GM19463 (cell line): ENCODE measurements around the gene HAL.
"Not testable (repeated sequence)": the region's sequence is repeated elsewhere in the genome, so short reads cannot be mapped to it uniquely, and the experiment has no call there.

Source experiments
- ATAC-seq: cut with Tn5 transposase; IDR thresholded peaks from one replicate; pipeline ENCODE4 v1.9.1; 2021; ENCODE audit warnings: mild to moderate bottlenecking, moderate library complexity; ENCODE audit not compliant: unreplicated experiment

Gene HAL

GRCh38 chr12:95978774-95979173 is 17.4 kb downstream of the HAL start:
- no peak for ATAC-seq

DNA sequence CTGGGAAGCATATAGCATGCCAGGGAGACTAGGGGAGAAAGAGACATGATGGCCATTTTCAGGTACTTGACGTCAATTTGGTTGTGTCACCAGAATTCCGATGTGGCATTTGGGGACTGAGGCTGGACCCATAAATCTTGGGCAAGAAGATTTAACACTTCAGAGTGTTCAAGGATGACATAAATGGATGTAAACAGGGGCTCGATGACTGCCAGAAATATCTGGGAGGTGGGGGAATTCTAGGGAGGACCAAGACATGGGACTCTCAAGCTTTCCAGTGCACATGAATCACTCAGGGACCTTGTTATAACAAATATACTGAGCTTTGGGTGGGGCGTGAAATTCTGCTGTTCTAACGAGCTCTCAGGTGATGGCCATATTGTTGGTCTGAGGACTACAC is 17.8 kb downstream of the HAL start:
- no peak for ATAC-seq

DNA sequence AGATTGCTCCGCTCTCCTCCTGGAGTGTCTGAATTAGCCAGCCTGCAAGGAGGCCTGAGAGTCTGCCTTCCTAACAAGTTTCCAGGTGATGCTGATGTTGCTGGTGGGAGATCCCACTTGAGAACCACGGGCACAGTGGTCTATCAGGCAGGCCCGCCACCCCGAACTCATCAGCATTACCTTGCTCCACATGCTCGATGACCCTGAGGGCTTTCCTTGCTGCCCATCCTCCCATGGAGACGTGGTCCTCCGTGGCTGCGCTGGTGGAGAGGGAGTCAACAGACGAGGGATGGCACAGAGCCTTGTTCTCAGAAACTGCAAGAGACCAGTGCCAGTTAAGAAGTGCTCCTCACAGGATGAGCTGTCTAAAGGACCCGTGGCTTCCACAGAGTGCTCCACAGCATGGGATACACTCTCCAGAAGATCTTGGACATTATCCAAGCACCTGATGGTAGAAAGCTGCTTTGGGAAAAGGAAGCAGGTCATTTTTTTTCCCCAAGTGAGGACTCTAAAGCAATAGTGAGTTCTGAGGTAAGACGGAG is 18.3 kb downstream of the HAL start:
- no peak for ATAC-seq

GRCh38 chr12:95976416-95976832 is 19.7 kb downstream of the HAL start:
- ATAC-seq, result no peak

DNA sequence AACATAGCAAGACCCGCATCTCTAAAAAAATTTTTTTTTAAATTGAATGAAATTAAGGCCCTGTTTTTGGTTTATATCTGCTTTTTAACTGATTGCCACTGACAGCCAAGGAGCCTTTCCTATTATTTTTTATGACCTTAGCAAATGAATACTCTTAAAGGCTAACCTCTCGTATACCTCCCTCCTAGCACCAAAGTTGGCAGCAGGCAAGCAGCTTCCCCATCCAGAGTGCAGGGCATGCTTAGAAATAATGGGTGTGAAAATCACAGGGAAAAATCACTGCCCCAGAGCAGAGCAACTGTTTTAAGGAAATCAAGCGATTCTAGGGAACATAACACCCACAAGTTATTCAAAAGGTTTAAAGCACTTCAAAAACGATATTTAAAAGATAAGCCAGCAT is 20.7 kb downstream of the HAL start:
- ATAC-seq, result no peak

GRCh38 chr12:95974358-95974757 is 21.8 kb downstream of the HAL start:
- no peak for ATAC-seq

DNA sequence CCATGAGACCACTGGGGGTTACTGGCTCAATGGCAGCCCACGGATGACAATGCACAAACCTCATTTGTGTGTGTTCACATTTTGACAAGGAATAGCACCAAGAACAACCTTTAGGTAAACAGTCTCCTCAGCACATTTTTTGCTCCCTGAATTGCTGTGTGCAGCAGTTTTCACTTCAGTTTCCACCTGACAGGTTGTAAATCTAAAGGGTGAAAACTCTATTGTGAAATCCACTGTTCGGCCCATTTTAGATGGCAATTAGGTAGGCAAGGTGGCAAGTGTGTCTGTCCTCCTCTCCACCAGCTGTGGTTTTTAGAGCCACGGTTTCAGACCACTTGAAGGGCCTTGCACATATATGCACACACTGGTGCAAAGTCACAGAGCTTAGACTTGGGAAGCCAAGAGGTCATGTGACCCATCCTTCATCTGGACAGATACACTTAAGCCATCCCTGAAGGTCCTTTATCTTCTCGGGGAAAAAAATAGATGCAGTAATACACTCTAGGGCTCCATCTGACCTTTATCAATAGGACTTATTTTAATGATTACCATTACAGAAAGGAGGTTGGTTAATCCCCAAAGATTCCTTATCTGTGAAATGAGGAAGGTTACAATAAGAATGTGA is 23.2 kb downstream of the HAL start:
- ATAC-seq, result no peak

DNA sequence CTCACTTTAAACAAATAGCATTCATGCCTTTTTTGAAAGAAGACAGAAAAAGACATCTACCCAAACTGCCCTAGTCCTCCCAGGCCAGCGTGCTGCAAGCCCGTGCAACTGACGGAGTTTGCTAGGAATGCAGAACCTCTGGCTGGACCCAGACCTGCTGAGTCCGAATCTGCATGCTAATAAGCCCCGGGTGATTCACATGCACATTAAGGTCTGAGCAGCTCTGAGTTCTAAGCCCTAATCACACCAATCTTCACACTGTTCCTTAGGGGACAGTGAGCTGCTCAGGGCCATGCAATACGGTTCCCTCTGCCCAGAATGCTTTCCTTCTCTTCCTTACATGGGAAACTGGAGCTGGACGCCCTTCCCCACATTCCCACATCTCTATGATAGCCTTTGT is 25.2 kb downstream of the HAL start:
- ATAC-seq, result no peak

DNA sequence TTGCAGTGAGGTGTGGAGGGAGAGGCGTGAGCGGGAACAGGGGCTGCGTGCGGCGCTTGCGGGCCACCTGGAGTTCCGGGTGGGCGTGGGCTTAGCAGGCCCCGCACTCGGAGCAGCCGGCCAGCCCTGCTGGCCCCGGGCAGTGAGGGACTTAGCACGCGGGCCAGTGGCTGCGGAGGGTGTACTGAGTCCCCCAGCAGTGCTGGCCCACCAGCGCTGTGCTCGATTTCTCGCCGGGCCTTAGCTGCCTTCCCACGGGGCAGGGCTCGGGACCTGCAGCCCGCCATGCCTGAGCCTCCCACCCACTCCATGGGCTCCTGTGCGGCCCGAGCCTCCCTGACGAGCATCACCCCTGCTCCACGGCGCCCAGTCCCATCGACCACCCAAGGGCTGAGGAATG is 27.0 kb downstream of the HAL start:
- not testable (repeated sequence) for ATAC-seq

- no peak for ATAC-seq
Measured at GRCh38 chr12:95967301-95967700, 28.8 kb downstream of the HAL start.

DNA sequence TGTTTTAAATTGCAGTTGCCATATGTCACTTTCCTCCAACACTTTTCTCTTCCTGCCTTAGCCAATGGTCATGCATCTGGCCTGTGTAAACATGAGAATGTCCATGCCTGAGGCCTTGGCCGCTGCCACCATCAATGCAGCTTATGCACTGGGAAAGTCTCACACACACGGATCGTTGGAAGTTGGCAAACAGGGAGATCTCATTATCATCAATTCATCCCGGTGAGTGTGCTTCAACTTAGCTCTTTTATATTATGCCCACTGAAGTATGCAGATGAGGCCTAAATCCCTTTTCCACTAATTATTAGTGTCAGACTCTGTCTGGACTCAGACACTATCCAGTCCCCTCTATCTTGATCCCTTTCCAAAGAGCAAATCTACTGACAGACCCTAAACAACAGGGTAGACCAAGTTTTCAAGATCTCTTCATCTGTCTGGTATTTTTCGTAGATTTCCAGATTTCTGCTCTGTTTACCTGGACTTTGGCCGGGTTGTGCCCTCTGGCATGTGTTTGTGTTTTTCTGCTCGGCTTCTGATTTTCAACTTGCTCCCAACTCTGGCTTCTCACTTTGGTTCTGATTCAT is 29.8 kb downstream of the HAL start:
- ATAC-seq, result no peak

- no peak for ATAC-seq
Measured at GRCh38 chr12:95963096-95963495, 33.0 kb downstream of the HAL start.

DNA sequence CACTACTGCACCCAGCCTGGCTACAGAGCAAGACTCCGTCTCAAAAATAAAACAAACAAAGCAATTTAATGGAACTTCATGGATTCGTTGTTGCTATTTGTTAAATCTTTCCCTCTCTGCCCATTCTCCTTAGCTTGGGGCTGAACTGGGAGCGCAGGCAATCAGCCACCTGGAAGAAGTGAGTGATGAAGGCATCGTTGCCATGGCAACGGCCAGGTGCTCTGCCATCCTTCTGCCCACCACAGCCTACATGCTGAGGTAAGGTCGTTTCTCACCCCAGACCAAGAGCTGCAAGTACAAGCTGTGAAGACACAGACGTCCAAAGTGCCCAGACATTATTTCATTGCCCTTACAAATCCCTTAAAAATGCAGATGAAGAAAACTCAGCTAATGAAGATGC is 33.9 kb downstream of the HAL start:
- ATAC-seq, result no peak

DNA sequence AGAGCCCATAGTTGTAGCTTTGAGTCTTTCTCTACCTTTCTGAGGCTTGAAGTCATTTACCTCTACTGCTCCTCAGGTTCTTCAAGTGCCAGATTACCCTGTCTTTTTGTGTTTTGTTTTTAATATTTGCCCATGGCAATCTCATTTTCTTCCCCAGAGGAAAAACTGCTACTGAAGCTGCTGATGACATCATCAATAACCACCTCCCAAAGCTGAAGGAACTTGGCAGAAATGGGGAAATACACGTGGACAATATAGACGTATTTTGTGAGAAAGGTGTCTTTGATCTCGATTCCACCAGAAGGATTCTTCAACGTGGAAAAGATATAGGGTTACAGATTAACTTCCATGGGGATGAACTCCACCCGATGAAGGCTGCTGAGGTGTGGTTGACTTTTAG is 35.9 kb downstream of the HAL start:
- ATAC-seq, result no peak

DNA sequence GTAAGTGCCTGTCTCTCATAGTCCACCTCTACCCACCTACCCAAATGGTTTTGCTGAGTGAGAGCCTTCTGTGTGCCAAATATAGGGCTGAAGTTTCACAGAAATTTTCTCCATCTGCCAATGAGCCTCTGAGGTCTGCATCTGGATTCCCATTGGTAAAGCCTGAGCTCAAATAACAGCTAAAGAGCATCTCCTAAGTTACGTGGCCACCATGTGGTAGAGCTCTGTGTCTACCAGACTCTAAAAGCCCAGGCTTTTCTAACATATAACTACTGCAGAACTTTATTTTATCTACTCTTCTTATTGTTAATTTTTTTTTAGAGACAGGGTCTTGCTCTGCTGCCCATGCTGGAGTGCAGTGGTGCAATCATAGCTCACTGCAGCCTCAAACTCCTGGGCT is 37.0 kb downstream of the HAL start:
- ATAC-seq, result no peak

GRCh38 chr12:95956557-95957145 is 39.5 kb downstream of the HAL start:
- no peak for ATAC-seq

DNA sequence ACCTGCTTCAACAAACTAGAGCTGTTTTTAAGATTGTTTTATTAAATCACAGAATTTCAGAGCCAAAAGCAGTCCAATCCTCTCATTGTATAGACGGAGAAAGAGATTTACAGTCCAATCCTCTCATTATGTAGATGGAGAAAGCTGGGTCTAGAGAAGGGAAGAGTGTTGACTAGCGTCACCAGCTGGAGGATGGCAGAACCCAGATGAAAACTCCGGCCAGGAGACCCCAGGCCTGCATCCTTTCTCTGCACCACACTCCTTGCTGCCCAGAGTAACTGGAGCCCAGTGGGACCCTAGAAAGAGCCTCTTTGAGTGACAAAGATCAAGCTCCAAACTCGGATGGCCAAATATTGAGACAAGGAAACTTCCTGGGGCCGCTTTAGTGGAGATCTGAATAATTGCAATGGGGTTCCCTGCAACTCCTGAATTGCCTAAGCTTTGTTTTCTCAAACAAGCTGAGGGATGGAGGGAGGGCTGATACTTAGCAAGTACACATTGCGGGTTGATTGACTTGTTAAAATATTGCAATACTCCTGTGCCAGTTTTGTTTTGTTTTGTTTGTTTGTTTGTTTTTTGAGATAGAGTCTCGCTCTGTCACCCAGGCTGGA is 40.5 kb downstream of the HAL start:
- no peak for ATAC-seq

- ATAC-seq, result no peak
Measured at GRCh38 chr12:95953000-95953399, 43.1 kb downstream of the HAL start.

GRCh38 chr12:95951515-95951914 is 44.6 kb downstream of the HAL start:
- ATAC-seq, result no peak

- no peak for ATAC-seq
Measured at GRCh38 chr12:95949477-95950206, 46.5 kb downstream of the HAL start.

DNA sequence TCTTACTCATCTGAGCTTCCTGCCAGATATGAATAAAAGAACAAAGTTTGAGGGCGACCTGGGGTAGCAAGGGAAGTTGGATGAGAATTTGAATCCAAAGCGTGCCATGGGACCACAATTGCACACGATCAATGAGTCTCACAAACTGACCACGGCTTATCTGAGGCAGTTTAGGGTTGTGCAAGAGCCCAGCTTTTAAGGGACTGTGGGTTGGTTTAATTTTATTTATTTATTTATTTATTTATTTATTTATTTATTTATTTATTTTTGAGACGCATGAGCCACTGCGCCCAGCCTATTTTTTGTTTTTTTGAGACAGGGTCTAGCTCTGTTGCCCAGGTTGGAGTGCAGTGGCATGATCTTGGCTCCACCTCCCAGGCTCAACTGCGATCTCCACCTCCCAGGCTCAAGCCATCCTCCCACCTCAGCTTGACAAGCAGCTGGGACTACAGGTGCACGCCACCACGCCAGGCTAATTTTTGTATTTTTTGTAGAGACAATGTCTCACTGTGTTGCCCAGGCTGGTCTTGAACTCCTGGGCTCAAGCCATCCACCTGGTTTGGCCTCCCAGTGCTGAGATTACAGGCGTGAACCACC is 51.9 kb downstream of the HAL start:
- no peak for ATAC-seq
